ENCODE measurements around the gene LRRC7.
"Not testable (repeated sequence)": the region's sequence is repeated elsewhere in the genome, so short reads cannot be mapped to it uniquely, and the experiment has no call there.

The LRRC7 gene

DNA sequence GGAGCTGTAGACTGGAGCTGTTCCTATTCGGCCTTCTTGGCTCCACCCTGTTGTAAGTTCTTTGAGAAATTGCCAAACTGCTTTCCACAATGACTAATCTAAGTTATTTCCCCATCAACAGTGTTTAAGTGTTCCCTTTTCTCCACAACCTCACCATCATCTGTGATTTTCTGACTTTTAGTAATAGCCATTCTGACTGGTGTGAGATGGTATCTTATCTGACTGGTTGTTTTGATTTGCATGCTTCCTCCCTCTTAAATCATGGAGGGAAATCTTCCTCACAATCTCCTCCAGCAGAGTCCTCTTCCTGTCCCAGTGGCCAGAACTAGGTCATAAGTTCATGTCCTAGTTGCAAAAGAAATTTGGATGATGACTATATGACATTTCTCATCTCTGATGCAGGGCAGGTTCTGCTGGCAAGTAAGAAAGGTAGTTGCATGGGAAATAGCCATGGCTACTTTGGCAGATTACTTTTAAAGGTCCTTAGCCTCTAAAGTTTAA, 343.6 kb downstream of the LRRC7 start:
- no peak for DNase-seq

DNA sequence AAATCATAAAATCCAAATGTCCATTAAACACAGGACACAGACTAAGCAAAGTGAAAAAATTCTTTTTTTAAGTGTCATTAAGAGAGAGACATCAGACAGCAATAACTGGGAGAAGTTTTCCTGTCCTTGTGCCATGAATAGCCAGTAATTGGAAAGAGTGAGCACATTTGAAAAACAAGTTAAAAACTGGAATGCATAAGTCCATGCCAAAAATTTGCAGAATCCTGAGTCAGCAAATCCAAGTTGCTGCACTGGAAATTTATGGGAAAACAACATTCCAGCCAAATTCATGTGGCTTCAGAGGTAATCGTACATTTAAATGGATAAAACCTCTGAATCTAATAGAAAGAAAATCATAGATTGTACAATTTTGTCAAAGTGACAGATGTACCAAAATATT, 346.3 kb downstream of the LRRC7 start:
- DNase-seq: no peak

DNA sequence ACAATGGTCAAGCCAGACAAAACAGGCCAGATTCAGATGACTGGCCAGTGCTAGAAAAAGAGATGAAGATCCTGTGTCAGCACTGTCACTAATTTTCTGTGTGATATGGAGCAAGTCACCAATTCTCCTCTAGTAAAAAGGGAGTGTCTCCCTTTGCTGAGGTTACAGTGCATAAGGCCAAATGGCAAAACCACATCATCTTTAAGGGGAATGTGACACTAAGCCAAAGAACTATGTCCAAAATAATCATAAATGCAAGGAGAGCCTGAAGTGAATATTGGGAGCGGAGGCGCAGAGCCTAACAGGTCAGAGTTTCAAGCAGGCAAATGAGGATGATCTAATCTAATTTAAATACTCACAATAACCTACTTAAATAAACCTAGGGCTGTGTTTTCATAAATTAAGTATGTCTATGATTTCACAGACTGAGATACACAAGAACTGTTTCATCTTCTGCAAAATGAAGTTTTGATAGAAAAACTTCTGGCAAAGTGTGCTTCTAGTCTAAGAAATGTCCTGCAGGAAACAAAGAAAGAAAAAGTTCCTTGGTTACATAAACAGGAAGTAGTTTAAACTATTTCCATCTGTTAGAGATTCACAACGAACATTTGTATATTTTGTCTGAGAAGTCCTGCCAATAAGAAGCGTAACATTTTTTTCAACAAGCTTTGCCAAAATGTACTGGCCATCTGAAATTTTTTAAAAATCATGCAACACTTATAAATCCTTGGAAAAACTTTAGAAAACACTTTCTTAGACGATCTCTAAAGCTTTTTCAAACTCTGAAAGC, 347.4 kb downstream of the LRRC7 start:
- no peak for DNase-seq

DNA sequence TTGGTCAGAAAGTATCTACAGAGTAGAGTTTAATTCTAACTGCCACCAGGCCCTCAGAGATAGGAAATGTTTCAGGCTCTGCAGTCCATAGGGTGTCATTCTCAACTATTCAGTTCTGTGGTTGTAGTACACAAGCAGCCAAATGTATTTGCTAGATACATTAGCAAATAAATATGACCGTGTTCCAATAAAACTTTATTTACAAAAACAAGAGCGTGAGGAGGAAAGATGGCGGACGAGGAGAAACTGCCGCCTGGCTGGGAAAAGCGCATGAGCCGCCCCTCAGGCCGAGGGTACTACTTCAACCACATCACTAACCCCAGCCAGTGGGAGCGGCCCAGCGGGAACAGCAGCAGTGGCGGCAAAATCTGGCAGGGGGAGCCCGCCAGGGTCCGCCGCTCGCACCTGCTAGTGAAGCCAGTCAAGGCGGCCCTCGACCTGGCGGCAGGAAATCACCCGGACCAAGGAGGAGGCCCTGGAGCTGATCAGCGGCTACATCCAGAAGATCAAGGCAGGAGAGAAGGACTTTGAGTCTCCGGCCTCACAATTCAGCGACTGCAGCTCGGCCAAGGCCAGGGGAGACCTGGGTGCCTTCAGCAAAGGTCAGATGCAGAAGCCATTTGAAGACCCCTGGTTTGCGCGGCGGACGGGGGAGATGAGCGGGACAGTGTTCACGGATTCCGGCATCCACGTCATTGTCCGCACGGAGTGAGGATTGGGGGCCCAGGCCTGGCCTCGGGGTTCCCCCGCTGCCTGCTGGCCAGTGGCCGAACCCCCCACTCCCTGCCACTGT, 351.6 kb downstream of the LRRC7 start:
- DNase-seq: no peak

DNA sequence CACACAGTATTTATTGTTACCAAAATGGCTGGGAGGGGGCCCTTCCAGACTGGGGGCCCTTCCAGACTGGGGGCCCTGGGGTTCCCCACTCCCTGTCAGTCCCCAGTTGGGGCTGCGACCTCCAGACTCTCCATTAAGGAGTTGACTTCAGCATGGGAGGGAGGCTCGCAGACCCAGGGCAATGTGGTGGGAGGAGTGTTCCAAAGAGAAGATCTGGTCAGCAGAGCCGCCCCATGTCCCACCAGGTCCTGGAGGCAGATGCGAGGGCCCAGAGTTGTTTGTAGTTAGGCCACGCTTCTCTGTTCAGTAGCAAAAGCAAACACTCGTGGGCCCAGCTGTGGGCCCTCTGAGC, 352.2 kb downstream of the LRRC7 start:
- DNase-seq: no peak

DNA sequence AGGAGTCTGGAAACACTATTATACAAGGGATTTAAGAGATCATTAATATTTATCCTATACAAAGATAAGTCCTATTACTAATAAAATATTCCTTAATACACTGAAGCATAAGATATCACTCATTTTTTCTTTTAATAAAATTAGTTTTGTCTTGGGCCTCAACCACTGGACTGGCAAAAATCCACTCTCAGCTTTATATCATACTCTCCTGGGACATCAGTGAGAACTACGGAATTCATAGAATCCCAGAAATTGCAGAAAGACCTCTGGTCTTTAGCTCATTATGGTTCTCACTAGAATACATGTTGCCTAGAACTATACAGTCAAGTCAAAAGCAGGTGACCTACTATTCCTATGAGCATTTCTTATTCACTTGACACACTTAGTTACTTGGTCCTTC, 352.7 kb downstream of the LRRC7 start:
- DNase-seq: no peak

DNA sequence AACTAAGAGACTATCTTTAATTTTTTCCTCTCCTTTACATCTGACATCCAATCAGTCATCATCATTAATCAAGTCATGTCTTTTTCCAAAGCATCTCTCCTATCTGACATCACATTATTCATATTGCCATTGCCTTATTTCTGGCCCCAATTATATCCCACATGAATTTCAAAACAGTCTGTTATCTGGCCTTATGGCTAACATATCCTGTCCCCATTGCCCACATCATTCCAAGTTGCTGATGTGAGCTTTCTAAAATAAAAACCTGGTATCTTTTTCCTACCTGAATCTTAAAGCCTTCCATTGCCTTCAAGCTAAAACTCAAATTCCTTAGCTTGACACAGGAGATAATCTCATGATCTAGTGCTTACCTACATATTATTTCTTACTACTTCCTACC, 353.8 kb downstream of the LRRC7 start:
- DNase-seq: no peak

DNA sequence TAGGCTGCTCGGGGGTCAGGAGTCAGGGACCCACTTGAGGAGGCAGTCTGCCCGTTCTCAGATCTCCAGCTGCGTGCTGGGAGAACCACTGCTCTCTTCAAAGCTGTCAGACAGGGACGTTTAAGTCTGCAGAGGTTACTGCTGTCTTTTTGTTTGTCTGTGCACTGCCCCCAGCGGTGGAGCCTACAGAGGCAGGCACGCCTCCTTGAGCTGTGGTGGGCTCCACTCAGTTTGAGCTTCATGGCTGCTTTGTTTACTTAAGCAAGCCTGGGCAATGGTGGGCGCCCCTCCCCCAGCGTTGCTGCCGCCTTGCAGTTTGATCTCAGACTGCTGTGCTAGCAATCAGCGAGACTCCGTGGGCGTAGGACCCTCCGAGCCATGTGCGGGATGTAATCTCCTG, 360.5 kb downstream of the LRRC7 start:
- not testable (repeated sequence) for DNase-seq

DNA sequence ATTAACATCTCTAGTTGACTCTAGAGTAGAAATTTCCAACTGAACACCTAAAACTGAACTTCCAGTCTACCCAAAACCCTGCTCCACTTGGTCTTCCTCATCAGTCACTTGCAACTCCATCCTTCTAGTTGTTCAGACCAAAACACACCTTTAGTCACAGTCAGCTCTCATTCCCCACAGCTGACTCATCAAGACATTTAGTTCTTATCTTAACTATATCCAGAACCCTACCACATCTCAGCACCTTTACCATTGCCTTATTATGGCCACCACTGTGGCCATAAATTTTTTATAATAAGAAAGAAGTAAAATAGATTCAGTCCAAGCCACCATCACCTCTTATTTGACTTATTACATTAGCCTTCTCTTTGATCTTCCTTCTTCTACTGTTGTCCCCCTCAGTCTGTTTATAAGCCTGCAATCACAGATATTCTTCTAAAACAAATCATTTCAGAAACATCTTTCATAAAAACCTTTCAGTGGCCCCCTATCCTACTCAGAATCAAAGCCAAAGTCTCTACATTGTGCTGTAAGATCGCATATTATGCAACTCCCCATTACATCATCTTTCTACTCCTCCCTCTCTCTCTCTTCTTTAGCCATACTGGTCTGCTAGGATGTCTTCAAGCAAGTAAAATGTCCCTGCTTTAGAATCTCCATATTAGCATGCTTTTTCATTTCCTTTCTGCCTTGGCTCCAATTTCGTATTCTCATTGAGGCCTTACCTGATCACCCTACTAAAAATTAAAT, 361.8 kb downstream of the LRRC7 start:
- DNase-seq: no peak

DNA sequence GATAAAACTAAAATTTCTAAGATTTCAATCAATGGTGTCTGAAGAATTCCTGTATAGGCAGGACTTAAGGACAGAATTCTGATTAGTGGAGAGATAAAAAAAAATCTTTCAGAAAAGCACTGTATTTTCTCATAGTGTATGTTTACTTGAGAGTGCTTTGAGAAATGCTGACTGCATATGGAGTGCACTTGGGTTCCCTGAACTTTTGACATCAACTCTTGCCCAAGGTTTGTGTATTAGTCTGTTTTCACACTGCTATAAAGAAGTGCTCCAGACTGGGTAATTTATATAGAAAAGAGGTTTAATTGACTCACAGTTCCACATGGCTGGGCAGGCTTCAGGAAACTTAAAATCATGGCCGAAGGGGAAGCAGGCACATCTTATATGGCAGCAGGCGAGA, 362.7 kb downstream of the LRRC7 start:
- DNase-seq: no peak

DNA sequence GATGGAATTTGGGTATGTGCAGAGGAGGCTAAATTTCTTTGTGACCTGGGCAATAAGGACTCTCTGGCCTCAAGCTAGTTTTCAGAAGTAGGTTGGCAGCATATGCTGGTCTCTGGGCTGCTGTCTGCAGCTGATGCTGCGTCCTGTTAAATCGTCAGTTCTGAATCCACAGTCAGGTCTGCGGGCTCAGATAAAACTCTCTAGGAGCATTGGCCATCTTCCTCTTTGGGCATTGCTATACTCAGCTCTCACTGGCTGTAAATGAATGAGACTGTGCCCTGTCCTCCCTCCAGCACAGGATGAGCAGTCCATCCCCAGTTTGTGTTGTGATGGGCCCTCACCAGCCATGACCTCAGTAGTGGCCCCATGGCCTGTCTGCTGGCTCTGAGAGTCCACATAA, 365.0 kb downstream of the LRRC7 start:
- DNase-seq: no peak

DNA sequence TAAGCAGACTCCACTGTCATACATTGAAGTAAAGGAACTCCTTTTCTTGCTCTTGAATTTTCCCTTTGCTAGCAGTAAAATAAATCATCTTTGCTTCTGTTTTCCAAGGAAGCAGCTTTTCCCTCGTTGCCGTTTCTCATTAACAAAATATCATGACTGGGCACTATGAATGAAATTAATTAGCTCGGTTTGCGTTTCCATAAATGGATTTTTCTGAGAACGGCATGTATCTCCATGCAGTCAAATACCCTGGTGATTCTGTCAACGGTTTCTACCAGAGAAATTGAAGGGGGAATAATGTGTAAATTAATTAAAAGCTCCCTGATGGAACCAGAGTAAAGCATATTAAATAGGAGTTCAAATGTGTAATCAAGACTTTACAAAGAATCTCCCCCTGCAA, 372.5 kb downstream of the LRRC7 start:
- DNase-seq: no peak

DNA sequence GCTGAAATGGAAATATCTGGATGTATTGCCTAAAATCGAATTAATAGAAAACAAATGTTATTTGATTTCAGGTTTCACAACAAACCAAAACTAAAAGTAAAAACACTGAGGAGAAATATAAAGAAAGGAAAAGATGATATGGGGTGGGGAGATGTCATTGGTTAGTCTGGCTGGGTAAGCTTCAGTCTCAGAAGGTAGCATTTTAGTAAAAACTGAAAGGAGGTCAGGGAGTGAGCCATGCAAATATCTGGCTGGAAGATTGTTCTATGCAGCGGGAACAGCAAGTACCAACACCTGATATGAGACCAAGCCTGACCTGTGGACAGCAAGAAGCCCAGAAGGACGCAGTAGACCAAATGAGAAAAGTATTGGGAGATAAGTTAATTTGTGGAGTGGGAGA, 373.1 kb downstream of the LRRC7 start:
- DNase-seq: no peak

DNA sequence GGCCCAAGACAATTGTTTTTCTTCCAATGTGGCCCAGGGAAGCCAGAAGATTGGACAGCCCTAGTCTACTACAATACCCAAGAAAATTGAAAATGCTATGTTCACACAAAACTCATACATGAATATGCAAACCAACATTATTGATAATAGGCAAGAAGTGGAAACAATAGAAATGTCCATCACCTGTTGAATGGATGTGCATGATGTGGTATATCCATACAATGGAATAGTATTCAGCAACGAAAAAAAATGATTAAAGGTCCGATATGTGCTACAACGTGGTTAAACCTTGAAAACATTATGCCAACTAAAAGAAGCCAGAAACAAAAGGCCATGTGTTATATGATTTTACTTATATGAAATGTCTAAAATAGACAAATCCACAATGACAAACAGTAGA, 375.3 kb downstream of the LRRC7 start:
- no peak for DNase-seq

DNA sequence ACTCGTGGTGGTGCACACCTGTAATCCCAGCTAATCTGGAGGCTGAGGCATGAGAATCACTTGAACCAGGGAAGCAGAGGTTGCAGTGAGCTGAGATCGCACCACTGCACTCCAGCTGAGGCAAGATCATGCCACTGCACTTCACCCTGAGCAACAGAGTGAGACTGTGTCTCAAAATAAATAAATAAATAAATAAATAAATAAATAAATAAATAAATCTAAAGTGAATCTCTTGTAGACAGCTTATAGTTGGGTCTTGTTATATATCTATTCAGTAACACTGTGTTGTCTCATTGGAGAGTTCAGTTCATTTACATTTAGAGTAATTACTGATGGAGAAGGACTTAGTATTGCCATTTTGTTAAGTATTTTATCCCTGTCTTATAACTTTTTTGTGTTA, 379.2 kb downstream of the LRRC7 start:
- DNase-seq: no peak

DNA sequence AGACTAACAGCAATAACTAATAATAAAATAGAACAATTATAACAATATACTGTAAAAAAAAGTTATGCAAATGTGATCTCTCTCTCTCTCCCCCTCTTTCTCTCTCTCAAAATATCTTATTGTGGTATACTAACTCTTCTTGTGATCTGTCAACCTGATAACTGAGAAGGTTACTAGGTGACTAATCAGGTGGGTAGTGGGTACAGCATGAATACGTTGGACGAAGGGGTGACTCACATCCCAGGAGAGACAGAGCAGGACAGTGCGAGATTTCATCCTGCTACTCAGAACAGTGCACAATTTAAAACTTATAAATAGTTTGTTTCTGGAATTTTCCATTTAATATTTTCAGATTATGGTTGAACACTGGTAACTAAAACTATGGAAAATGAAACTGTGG, 380.1 kb downstream of the LRRC7 start:
- DNase-seq: no peak

DNA sequence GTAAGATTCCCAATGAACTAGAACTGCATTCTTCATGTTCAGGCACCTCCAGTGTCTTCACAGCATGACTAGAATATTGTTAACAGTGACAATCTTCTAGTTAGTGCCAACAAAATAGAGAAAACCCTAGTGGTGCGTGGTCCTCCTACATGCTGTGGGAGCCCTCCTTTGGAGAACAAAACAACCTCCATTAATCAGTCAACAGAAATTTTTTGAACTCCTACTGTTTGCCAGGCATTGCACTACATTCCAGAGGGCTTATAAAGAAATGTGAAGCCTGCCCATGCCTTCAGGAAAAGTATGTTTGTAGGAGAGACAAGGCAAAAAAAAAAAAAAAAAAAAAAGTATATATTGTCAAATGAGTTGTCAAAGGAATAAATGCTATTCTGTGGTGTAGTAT, 385.0 kb downstream of the LRRC7 start:
- no peak for DNase-seq

DNA sequence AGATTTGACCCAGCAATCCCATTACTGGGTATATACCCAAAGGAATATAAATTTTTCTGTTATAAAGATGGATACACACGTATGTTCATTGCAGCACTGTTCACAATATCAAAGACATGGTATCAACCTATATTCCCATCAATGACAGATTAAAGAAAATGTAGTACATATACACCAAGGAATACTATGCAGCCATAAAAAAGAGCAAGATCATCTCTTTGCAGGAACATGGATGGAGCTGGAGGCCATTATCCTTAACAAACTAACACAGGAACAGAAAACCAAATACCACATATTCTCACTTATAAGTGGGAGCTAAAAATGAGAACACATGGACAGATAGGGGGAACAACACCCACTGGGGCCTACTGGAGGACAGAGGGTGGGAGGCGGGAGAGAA, 394.7 kb downstream of the LRRC7 start:
- not testable (repeated sequence) for DNase-seq

DNA sequence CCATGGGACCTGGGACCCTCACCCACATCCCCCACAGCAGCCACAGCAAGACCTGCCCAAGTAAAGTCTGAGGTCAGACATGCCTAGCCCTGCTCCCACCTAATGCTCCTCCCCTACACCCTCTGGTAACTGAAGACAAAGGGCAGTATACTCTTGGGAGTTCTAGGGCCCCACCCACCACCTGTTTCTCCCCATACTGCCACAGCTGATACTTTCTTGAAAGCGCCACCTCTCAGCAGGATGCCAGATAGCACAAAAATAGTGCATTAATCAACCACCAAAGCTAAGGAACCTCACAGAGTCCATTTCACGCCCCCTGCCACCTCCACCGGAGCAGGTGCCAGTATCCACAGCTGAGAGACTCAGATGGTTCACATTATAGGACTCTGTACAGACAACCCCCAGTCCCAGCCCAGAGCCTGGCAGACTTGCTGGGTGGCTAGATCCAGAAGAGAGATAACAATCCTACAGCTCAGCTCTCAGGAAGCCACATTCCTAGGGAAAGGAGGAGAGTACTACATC, 399.6 kb downstream of the LRRC7 start:
- no peak for DNase-seq

DNA sequence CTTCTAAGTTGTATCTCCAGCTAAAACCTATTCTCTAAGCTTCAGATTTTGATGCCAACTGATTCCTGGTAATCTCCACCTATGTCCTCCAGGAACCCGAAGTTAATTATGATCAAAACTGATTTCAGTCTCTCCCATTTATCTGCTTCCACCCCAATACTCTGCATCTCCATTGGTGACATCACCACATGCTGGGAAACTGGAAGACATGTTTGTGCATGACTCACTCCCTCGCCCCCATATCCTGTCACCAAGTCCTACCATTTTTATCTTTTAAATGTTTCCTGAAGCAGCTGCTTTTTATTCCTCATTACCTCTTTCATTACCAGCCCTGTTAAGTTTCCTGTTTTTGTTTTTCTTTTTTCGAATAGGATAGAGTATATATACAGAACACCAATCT, 409.2 kb downstream of the LRRC7 start:
- DNase-seq: no peak

DNA sequence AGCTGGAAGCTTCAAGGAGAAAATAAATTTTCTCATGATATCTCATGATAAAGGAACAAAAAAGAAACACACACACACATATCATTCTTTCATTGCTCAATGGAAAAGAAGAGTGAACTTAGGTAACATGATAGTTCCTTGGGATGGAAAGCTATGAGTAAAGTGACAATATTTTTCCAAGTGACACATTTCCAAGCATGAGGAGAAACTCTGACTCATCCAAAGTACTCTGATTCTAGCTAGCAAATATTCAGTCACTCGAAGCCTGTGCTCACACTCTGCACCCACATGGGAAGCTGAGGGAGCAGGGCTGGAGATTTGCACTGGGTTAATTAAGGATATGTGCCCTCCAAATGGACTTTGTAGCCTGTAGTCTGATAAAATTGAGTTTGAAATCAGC, 415.3 kb downstream of the LRRC7 start:
- DNase-seq: peak; percentile 13

DNA sequence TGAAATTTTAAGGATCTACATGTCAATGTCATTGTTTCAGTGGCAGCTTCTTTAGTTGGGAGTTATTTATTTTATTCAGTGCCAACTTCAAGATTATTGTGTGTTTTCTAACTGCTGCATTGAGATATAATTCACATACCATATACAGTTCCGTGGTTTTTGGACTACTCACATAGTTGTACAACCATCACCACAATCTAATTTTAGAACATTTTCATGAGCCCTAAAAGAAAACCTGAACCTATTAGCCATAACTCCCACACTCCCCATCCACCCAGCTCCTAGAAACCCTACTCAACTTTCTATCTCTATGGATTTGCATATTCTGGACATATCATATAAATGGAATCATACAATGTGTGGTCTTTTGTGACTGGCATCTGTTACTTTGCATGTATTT, 417.7 kb downstream of the LRRC7 start:
- DNase-seq: no peak

DNA sequence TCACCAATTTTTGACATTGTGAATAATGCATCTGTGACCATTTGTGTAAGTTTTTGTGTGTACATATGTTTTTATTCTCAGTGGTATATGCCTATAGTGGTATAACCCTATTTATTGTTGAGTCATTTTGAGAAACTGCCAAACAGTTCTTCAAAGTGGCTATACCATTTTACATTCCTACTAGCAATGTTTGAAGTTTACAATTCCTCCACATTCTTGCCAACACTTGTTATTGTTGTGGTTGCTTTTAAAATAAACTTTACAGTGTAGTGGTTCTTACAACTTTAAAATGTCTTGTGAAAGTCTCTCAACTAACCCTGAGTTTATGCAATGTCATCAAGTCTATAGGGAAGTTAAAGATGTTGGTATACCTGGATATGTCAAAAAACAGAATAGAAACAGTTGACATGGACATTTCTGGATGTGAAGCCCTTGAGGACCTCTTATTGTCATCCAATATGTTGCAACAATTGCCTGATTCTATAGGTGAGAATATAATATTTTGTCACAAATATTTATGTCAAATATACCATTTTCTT, 418.2 kb downstream of the LRRC7 start:
- no peak for DNase-seq
